RKO (cell line): ENCODE results near the gene LRRC52.

Experiments used
- DNase-seq: peaks from one replicate; pipeline ENCODE4 v3.0.0-alpha.2; 2016; ENCODE audit warnings: low spot score

The LRRC52 gene, protein sequence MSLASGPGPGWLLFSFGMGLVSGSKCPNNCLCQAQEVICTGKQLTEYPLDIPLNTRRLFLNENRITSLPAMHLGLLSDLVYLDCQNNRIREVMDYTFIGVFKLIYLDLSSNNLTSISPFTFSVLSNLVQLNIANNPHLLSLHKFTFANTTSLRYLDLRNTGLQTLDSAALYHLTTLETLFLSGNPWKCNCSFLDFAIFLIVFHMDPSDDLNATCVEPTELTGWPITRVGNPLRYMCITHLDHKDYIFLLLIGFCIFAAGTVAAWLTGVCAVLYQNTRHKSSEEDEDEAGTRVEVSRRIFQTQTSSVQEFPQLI

GRCh38 chr1:165543532-165544438, at the start of gene LRRC52:
Gene LRRC52 (plus strand): TSS chr1:165544000. CDS start chr1:165544297, 297 bp downstream.
- DNase-seq: no peak

GRCh38 chr1:165494949-165495857, 48.6 kb upstream of the LRRC52 start:
- no peak for DNase-seq

DNA sequence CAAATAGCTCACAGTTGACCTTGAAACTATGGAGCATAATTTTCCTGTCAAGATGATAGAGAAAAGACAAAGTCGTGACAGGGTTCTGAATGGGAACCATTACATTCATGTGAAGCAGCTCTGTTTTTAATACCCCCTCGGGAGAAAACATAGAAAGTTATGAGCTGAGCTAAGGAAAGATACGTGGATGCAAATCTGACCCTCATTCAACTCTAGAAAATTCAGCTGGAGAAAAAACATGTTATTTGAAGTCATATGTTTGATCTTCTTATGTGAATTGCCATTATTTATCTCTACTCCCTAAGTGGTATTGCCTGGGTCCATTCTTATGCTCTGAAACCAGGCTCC, 48.0 kb upstream of the LRRC52 start:
- no peak for DNase-seq

- DNase-seq: no peak
These were observed 47.3 kb upstream of the LRRC52 start for GRCh38 chr1:165496501-165496900.

DNA sequence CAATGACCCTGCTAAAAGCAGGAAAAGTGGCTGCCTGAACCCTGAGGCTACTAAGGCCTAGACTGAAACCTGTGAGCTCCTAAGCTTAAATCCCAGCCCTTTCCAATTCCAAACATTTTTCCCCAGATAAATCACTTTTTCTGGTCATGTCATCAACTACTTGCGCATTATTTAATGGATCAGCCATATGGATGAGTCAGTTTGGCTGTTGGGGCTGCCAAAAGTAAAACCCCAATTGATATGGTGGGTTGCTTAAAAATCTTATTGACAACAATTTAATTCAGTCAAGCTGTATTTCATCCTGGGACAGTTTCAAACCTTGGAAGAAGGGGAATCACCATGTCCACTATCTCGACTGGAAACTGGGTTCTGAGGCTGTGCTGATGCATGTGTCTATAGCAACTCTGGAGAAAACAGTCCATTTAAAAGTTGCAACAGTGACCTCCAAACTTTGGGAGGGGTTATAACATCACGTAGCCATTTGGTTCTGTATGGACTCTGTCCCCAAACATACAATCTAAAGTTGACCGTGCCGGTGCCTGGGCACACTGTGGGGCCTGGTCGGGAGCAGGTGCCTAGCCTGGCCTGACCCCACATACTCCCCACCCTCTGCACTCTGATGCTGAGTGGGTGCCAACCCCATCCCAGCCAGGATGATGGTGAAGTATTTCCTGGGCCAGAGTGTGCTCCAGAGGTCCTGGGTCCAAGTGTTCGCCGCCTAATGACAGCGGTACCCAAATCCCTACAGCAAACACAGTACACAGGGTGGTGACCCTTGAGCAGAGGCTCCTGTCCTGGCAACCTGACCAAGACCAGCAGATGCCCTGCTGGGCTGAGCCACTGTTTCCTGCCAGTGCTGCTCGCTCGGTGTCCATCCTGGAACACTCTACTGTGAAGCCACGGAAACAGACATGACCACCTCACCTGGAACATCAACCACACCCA, 46.5 kb upstream of the LRRC52 start:
- DNase-seq: no peak

DNA sequence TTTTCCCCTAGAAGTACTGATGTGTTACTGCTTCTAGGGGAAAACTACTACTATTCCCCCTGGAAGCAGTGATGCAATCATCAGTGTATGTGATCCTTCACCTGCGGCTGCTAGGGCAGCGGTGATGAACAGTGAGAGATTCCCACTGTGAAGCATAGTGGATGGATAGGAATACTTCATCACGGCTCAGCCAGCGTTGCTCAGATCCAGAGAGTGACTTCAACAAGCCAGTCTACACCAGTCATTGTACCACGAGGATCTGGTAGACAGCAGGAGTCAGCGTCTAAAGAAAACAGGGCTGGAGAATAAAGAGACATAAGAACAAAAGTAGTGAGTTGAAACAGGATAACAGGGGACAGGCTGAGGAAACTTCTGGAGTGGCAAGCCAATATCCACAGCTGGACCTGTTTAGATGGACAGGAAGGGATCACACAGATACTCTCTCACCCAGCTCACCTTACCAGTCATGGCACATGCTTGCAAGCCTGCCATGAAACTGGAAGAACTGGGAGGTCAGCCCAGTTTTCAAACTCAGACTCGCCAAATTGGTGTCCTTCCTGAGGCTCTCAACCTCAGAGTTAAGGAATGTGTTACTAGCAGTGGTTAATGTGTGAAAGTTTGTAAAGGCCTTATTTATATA, 42.4 kb upstream of the LRRC52 start:
- no peak for DNase-seq

DNA sequence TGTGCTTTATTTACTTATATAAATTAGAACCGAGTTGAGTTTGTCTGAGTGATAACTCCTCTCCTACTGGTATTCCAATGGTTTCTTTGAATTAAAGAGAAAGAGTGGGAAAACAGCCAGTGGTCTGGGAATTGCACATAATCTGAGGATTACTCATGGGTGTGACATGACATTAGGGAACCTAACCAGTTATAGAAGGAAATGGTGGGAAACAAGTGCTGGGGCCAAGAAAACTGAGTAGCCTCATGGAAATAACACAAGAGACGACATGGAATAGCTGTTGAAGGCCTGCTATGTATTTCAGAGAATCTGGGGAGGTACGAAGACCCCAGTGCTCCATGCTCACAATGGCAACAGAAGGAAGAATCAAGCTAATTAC, 41.8 kb upstream of the LRRC52 start:
- DNase-seq: no peak

DNA sequence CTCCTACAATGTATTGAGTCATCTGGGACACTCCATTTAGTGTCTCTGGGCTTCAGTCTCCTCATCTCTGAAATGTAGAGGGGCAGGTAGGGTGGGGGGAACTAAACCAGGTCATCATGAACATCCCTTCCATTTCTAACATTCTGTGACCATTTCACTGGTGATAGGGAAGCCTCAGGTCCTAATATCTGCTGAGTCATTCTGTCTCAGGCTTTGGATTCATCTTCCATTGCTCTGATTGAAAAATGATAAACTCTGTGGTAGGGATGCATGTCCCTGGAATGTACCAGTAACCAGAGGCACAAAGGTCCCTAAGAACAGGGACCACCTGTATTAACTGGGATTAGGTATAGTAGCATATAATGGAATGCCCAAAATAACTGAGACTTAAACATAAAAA, 36.2 kb upstream of the LRRC52 start:
- DNase-seq: no peak

DNA sequence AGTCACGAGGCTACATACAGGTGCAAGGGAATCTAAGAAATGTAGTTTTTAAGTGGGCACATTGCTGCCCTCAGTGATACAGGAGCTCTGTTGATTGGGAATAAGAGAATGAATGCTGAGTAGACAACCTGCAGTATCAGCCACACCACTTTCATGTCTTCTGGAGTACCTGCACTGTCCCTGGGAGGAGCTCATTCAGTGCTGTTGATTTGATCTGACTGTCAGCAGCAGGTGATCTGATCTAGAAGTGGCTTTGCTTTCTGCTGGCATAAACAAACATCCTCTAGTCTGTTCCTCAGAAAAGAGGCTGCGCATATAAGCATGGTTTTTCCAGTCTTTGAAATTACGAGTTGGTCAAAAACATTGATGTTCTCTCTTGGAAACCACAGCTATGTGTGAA, 35.5 kb upstream of the LRRC52 start:
- no peak for DNase-seq

GRCh38 chr1:165512816-165513215, 31.0 kb upstream of the LRRC52 start:
- DNase-seq: no peak

DNA sequence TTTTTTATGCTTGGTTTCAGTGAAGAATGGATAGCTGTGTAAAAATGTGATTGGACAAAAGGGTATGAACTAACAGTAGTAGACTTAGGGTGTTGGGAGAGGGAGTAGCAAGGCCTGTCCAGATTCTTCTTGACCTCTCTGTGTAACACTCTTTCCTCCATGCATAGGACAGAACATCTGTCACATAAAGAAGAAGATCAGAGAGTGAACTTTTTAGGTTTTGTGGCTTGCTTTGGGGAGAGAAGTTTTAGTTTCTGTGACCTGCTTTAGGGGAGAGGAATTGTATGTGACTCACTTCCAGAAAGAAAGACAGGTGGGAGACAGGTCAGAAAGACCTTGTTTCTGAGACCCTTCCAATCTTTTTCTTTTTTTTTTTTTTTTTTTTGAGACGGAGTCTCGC, 27.3 kb upstream of the LRRC52 start:
- no peak for DNase-seq

GRCh38 chr1:165520646-165521045, 23.2 kb upstream of the LRRC52 start:
- no peak for DNase-seq

GRCh38 chr1:165524639-165525285, 19.0 kb upstream of the LRRC52 start:
- no peak for DNase-seq

DNA sequence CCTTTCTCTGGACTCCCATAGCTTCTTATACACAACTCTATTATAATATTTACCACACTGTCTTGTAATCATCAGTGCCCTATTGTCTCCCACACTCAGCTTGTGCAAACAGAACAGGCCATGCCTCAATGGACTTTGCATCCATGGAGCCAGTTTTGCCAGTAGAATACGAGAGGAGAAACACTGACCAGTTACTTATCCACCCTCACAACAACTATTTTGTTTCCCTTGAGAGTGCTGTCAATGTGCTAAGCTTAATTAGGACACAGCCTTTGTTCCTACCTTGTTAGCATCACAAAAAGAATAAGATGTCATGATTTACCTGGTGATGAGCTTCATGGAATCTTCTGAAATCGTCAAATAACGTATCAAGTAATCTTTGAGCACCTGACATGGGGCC, 18.1 kb upstream of the LRRC52 start:
- no peak for DNase-seq

DNA sequence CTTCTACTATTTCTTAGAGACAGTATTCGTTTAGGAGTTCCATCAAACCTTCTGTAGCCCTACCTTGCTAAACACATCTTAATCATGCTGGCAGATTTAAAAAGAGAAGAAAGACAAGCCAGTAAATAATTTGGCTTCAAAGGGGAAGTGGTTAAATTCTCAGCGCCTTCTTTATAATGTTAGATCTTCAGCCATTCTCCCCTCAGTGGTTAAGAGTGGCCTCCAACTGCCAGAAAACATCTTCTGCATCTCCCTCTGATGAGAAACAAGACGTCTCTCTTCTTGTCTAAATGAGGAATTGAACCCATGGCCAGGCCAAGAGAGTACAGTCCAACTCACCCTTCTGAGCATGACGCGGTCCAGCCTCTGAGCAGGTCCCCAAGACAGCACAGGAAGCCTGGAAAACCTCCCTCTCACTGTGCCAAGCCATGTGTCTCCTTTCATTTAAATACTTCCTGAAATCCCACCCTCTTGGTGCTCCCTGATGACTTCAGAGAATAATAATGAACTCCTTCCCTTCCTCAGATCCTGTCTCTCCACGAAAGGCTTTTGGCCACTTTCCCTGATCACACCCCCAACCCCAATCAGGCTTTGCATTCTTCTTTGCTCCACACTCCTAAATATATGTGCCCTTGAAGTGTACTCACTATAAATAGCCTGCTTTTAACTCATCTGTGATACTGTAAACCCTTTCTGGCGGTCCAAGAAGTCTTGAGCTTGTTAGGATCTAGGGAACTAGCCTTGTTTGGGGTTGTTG, 16.4 kb upstream of the LRRC52 start:
- no peak for DNase-seq

DNA sequence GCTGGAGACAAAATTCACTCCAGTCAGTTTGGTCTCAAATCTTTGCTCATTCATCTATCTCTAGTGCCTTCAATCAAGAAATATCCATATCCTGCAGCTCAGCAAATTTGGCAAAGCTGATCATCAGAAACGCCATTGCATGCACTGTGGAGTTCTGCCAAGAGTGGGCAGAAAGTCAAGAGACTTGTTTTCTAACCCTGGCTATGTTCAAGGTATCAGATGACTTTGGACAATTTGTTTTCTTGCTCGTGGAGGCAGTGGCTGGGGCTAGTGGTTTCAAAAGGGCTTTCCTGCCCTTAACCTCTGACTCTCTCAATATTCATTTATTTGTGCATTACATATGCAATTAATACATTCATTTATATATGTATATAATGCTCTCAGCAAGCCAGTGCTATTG, 12.8 kb upstream of the LRRC52 start:
- no peak for DNase-seq

GRCh38 chr1:165532053-165532452, 11.7 kb upstream of the LRRC52 start:
- no peak for DNase-seq

- no peak for DNase-seq
These were observed 10.5 kb upstream of the LRRC52 start for GRCh38 chr1:165533254-165533653.

DNA sequence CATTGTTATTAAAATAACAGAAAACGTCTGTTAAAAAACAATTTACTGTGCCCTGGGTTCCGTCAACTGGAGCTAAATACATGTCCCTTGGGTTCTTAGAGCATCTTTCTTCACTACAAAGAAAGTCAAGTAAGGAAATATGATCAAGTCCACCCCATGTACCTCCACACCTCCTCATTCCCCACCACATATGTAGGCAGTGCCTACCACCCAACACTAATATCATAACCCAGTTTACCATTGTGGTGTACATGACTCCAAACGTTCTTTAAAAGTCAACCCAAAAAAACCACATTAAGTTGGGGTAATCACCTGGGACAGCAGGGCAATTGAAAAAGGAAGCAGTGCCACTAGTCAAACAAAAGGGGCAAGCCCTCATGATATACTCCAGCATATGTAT, 7.8 kb upstream of the LRRC52 start:
- no peak for DNase-seq
